GM18861 (cell line): ENCODE data around the gene PLCH1.
"Not testable (repeated sequence)": the region's sequence is repeated elsewhere in the genome, so short reads cannot be mapped to it uniquely, and the experiment has no call there.

Experiments
- ATAC-seq: cut with Tn5 transposase; IDR thresholded peaks from one replicate; pipeline ENCODE4 v1.9.1; 2021; ENCODE audit not compliant: unreplicated experiment

PLCH1 gene

DNA sequence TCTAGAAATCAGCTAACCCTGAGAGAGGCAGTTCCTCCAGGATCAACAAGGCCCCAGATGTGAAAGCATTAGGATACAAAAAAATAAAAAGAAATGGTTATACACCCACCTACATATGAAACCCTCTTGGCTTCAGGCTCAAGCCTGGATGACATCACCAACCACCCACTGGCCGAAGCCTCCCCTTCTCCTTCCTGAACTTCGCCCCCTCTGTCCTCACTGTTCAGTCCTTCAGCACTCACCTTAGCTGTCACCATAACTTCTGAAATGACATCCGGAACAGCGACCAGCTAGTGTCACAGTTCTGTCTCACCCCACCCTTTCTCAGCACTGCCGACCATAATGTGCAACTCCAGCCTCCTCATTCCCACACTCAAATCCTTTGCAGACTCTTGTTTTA lies 98.7 kb downstream of the PLCH1 start:
- no peak for ATAC-seq

DNA sequence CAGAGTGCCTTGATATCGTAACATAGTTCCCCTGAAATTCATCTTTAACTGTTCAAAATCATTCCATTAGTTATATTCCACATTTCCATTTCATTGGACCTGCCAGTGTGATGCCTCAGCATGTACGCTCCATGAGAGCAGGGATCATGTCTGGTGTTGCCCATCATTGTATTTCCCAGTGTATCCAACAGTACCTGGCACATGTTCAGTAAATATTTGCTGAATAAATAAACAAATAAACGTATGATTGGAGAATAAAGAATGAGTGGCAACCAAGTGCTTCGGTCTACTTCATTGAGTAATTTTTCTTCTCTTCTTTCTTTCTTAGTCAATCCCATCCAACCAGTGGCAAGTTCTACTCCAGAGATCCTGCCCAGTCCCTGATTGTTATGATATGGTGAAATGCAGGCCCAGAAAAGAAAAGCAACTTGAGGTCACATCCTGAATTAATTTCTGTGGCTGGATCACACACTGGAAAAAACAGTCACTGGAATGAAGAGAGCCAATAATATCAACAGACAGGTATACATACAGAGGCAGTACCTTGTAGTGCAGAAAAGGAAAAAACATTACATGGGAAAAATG lies 101.2 kb downstream of the PLCH1 start:
- no peak for ATAC-seq

GRCh38 chr3:155641956-155642355 lies 102.9 kb downstream of the PLCH1 start:
- no peak for ATAC-seq

DNA sequence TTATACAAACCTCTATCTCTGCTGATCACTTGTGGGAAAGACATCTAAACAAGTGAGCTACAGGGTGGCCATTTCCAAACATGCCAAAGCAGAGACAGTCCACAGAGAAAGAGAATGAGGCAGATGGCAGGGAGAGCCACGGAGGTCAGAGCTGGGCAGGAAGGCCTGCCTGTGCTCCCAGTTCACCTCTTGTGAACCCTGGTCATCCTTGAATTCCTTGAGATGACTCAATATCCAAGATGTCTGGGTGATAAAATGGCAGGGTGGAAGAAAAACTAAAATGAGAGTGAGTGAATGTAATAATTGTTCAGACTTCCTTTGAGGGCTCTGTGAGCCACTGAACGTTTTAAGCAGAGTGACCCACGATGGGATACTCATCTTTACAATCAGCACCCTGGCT lies 104.8 kb downstream of the PLCH1 start:
- ATAC-seq, result no peak

DNA sequence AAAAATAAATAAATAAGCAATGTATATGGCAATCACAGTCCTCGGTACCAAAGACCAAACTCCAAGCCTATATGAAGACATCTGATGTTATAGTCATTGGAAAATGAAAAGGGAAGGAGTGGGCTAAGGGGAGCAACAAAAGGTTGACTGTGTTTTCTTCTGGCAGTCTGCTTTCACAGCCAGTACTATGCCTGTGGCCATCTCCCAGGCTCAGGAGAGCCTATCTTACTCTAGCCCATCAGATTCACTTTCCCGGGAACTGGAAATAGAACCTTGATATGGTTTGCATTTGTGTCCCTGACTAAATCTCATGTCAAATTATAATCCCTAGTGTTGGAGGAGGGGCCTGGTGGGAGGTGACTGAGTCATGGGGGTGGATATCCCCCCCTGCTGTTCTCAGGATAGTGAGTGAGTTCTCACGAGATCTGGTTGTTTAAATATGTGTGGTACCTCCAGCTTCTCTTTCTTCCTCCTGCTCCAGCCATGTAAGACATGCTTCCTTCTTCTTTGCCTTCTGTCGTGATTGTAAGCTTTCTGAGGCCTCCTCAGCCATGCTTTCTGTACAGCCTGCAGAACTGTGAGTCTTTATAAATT lies 105.3 kb downstream of the PLCH1 start:
- no peak for ATAC-seq

- not testable (repeated sequence) for ATAC-seq
These were observed 106.4 kb downstream of the PLCH1 start for GRCh38 chr3:155638461-155638860.

DNA sequence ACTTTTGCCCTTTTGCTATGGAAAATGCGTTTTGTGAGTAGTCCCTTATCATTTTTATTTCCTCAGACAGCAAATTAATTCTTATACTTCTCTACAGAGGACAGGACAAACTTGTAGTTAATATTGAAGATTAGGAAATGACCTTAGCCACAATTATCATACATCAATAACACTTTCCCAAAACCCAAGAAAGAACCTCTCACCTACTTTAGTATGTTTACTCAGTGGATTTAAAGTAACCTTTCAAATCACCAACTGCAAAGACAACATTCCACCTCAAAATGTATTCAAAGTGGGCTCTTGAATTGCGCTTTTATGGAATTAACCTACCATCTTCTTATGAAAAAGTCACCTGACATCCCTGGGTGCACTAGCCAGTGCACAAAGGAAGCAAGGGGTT lies 107.3 kb downstream of the PLCH1 start:
- ATAC-seq, result no peak

- ATAC-seq, result no peak
These were observed 109.8 kb downstream of the PLCH1 start for GRCh38 chr3:155635056-155635455.

DNA sequence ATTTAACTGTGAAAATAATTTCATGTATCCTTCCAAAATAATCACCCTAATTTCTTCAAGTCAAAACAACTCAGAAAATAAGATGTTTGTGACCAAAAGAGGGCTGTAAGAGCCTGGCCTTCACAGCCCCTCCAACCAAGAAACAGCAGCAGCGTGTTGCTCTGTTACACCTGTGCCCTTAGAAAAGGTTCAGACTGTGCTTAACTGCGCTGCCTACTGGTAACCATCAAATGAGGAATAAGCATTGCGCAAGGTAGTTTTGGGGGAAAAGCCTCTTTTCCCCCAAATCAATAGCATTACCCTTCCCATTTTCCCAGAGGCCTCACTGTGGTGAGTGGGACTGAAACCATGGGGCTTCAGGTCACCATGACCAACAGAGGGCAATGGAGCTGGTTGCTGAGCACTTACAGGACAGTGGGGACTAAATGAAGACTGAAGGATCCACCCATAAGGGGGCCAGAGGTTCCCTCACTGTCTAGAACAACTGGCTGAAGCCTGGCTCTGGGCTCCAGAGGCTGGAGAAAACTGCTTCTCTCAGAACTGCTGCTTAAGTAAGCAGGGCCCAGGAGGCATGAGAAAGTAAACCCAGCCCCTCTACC lies 110.7 kb downstream of the PLCH1 start:
- no peak for ATAC-seq

GRCh38 chr3:155631323-155632019 lies 113.4 kb downstream of the PLCH1 start:
- no peak for ATAC-seq

- ATAC-seq, result no peak
These were observed 115.3 kb downstream of the PLCH1 start for GRCh38 chr3:155629556-155629955.

- ATAC-seq, result no peak
These were observed 115.8 kb downstream of the PLCH1 start for GRCh38 chr3:155629056-155629455.

DNA sequence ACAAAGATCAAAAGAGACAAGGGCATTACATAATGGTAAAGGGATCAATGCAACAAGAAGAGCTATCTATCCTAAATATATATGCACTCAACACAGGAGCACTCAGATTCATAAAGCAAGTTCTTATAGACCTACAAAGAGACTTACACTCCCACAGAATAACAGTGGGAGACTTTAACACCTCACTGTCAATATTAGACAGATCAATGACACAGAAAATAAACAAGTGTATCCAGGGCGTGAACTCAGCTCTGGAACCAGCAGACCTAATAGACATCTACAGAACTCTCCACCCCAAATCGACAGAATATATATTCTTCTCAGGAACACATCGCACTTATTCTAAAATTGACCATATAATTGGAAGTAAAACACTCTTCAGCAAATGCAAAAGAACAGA lies 122.2 kb downstream of the PLCH1 start:
- not testable (repeated sequence) for ATAC-seq

DNA sequence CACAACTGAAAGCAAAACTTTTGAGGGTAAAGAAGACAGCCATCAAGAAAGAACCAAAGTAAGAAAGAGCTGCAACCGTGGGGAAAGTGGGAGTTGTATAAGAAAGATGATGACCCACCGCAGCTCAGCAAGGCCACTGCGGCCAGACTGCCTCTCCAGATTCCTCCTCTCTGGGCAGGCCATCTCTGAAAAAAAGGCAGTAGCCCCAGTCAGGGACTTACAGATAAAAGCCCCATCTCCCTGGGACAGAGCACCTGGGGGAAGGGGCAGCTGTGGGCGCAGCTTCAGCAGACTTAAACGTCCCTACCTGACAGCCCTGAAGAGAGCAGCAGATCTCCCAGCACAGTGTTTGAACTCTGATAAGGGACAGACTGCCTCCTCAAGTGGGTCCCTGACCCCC lies 124.3 kb downstream of the PLCH1 start:
- ATAC-seq, result not testable (repeated sequence)

- ATAC-seq, result no peak
These were observed 125.6 kb downstream of the PLCH1 start for GRCh38 chr3:155619118-155619915.

- ATAC-seq, result no peak
These were observed 126.3 kb downstream of the PLCH1 start for GRCh38 chr3:155618543-155618942.

DNA sequence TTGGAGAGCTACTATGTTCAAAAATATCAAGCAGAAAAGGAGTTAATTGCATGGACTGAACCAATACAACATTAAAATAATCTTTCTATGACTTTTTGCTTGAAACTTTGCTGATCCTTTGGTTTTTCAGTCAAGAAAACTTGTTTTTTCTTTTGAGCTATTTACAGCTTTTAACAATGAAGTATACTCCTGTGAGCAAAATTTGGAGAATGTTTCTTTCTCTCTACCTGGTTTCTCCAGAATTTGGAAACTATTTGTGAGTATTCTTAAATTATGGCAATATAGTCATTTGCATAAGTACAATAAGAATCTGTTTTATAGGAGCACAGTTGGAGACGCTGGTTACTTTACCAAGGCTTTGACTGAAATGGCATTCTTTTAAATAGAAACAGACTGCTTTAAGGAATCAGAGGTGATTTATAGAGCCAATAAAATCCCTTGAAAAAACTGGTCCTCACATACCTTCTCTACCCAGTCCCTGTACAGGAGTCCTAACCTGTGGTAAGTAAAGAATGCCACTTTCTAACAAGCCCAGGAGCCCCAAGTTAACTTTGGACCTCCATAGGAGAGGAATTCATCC lies 127.4 kb downstream of the PLCH1 start:
- no peak for ATAC-seq

DNA sequence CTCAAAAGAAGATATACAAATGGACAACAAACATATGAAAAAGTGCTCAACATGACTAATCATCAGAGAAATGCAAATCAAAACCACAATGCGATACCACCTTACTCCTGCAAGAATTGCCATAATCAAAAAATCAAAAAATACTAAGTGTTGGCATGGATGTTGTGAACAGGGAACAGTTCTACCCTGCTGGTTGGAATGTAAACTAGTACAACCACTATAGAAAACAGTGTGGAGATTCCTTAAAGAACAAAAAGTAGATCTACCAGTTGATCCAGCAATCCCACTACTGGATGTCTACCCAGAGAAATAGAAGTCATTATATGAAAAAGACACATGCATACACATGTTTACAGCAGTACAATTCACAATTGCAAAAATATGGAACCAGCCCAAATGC lies 129.7 kb downstream of the PLCH1 start:
- ATAC-seq, result not testable (repeated sequence)

GRCh38 chr3:155614410-155614809 lies 130.5 kb downstream of the PLCH1 start:
- ATAC-seq, result not testable (repeated sequence)

GRCh38 chr3:155611456-155611855 lies 133.4 kb downstream of the PLCH1 start:
- ATAC-seq, result no peak

GRCh38 chr3:155609586-155609985 lies 135.3 kb downstream of the PLCH1 start:
- no peak for ATAC-seq
